ENCODE results near the gene PGBD1.

Gene PGBD1, protein sequence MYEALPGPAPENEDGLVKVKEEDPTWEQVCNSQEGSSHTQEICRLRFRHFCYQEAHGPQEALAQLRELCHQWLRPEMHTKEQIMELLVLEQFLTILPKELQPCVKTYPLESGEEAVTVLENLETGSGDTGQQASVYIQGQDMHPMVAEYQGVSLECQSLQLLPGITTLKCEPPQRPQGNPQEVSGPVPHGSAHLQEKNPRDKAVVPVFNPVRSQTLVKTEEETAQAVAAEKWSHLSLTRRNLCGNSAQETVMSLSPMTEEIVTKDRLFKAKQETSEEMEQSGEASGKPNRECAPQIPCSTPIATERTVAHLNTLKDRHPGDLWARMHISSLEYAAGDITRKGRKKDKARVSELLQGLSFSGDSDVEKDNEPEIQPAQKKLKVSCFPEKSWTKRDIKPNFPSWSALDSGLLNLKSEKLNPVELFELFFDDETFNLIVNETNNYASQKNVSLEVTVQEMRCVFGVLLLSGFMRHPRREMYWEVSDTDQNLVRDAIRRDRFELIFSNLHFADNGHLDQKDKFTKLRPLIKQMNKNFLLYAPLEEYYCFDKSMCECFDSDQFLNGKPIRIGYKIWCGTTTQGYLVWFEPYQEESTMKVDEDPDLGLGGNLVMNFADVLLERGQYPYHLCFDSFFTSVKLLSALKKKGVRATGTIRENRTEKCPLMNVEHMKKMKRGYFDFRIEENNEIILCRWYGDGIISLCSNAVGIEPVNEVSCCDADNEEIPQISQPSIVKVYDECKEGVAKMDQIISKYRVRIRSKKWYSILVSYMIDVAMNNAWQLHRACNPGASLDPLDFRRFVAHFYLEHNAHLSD

DNA sequence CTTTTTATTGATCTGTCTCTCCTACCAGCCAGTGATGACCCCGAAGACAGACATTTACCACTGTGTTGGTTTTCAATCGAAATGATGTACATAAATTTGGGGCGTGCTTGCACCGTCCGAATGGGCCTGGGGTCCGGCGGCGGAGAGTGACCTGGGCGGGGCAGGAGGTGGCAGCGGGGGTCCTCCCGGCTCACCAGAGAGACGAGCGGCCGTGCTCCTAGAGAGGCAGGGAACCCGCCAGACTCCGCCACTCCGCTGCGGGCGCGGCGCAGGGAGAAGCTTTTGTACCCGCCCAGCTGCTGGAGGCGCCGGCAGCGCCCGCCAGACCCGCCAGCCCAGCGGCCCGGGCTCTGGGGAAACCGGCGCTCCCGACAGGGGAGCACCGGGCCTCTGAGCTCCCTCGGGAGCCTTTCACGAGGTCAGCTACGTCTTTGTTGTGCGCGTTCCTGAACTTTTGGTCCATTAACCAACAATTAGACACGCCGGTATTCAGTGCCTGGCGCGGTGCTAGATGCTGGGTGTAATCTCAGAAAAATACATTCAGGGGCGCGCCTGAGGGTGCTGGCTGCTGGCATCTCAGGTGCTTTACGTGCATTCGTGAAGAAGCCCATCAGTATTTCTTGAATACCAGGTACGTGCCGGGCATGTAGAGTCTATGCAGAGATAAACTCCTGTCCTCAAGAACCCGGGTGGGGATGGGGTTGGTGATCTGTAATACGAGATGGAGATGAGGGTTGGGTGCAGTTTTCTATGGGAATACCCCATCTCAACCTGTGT lies at the start of gene PGBD1:
Gene PGBD1, plus strand, starts transcription at position 285 of the 777 bp plus-strand sequence. CDS start 2,242 bp downstream, outside the sequence.
- no peak for DNase-seq (ENCODE audit: low read depth, low spot score)

DNA sequence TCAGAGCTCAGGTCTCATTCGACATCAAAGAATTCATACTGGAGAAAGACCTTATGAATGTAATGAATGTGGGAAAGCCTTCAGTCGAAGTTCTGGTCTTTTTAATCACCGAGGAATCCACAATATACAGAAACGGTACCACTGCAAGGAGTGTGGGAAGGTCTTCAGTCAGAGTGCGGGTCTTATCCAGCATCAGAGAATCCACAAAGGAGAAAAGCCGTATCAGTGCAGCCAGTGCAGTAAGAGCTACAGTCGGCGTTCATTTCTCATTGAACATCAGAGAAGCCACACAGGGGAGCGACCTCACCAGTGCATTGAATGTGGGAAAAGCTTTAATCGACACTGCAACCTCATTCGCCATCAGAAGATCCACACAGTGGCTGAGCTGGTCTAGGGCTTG lies 48.6 kb upstream of the PGBD1 start:
- DNase-seq (ENCODE audit: low read depth, low spot score): no peak

DNA sequence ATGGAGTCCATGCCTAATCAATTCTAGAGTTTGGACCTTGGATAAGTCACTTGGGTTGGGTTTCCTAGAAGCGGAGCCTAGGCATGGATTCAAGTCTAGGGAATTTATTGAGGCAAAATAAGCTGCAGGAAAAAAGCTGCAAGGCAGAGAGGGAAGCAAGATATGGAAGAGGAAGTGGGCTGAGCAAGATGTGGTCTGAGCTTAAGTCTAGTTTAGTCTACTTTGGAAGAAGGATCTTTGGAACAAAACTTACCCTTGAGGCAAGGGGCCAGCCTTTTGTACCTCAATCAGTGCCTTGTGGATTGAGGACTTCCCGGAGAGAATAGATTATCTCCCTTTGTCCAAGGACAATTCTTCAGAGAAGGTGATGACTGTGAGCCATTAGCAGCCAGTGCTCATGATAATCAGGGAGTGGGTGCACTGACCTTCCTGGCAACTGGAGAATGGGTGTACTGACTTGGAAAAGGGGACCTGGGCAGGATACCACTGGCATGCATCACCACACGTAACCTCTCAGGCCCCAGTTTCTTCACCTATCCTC lies 45.4 kb upstream of the PGBD1 start:
- no peak for DNase-seq (ENCODE audit: low read depth, low spot score)

DNA sequence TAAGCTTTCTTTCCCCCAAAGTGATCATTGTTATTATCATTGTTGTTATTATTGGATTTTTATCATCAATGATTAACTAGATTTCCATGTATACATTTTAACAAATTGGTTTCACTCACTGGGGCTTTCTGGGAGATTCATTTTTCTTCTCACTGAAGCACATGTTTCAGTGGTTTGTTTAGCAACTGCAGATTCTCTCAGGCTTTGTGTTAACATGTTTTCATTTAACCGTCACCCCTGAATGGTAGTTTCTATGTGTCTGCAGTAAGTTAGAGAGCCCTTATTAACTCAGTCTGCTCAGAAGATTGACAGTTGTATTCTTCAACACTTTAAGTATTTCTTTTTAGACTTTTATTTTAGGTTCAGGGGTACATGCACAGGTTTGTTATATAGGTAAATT lies 41.7 kb upstream of the PGBD1 start:
- DNase-seq (ENCODE audit: low read depth, low spot score): no peak

DNA sequence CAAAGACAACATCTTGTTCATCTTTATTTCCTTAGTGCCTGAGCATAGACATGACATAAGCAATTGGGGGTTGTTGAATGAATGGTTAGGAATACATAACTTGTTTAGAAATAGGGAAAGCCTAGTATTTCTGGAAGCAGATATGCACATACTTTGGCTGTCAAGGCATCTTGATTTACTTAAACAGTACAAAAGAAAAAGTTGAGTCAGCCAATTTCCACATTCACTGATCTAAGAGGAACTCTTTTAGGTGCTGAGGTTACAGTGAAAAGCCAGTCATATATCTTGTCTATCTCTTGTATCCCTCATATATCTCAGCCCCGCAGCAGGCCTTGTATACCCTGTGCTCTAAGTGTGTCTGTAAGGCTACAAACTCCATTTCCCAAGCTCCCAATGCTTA lies 40.9 kb upstream of the PGBD1 start:
- DNase-seq (ENCODE audit: low read depth, low spot score): no peak

DNA sequence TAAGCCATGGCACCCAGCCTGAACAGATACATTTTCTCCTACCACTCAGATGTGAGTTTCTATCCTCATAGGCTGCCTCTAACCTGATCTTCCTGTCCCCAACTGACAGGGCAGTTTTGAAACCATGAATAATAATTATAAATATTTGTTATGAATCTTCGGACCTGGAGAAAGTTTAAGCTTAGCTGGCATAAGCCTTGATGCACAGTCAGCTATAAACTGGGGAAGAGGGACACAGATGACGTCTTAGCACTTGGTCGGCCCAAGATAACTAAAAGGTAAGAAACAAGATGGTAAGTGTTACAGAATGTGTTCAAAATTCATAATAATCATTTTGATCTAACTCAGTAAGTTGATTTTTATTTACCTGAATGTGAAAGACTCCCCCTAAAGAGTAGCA lies 37.4 kb upstream of the PGBD1 start:
- DNase-seq (ENCODE audit: low read depth, low spot score): no peak

DNA sequence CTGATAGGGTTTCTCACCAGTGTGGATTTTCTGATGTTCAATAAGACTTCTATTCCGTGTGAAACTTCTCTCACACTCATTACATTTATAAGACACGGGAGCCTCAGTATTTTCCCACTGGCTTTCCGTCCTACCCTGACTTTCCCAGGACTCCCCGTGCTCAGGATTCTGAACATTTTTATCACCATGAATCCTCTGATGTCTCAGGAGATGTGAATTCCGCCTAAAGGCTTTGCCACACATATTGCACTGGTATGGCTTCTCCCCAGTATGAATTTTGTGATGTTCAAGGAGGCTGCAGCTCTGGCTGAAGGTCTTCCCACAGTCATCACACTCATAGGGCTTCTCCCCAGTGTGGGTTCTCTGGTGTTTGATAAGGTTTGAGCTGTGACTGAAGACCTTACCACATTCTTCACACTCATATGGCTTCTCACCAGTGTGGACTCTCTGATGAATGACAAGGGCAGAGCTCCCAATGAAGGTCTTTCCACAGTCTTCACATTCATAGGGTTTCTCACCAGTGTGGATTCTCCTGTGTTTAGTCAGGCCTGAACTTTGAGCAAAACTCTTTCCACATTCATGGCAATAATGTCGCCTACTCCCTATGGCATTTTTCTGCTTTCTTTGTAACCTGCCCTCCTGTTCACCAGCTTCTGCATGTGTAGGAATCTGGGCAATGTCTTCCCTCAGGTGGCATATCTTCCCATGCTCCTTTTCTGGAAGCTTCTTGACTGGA lies 36.0 kb upstream of the PGBD1 start:
- DNase-seq (ENCODE audit: low read depth, low spot score): no peak

DNA sequence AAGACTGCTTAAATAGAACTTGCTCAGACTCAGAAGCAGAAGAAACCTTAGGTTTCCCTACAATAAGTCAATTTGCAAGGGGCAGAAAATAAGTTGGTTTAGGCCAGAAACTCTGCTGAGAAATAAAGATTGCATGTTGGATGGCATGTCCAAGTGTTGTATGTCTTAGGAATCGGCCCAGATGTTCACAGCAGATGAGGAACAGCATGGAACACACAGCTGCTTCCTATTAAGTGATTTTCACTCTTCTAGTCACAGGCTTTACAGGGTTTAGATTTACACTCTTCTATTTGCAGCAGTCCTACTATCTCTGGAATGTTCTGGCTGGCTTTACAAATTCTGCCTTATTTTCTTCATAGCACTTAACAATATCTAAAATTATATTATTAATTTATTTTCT lies 32.5 kb upstream of the PGBD1 start:
- no peak for DNase-seq (ENCODE audit: low read depth, low spot score)

DNA sequence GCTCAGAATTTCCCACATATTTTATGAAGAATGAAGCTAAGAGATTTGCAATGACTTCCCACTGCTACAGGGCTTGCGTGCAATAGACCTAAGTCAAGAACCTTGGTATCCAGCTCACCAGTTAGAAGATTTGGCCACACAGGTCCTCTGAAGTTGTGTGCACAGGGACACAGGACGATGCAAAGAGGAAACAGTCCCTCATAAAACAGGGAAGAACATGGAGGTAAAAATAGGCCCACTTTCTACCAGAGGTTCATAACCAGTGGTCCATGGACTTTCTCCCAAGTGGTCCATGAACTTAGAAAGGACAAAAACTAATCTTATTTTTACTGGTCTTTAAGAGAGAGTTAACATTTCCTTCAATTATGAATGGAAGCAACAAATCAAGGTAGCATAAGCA lies 30.6 kb upstream of the PGBD1 start:
- no peak for DNase-seq (ENCODE audit: low read depth, low spot score)

DNA sequence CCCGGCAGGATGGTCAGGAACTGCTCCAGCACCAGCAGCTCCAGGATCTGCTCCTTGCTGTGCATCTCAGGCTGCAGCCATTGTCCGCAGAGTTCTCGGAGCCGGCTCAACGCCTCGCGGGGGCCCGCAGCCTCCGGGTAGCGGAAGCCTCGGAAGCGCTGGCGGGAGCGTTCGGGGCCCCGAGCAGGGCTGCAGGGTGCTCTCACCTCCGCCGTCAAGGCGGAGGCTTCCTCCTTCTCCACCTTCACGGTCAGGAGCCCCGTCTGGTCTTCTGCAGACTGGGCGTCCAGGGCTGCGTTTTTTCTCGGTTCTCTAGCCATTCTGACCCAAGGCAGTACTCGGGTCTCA lies 29.7 kb upstream of the PGBD1 start:
- DNase-seq (ENCODE audit: low read depth, low spot score): no peak

DNA sequence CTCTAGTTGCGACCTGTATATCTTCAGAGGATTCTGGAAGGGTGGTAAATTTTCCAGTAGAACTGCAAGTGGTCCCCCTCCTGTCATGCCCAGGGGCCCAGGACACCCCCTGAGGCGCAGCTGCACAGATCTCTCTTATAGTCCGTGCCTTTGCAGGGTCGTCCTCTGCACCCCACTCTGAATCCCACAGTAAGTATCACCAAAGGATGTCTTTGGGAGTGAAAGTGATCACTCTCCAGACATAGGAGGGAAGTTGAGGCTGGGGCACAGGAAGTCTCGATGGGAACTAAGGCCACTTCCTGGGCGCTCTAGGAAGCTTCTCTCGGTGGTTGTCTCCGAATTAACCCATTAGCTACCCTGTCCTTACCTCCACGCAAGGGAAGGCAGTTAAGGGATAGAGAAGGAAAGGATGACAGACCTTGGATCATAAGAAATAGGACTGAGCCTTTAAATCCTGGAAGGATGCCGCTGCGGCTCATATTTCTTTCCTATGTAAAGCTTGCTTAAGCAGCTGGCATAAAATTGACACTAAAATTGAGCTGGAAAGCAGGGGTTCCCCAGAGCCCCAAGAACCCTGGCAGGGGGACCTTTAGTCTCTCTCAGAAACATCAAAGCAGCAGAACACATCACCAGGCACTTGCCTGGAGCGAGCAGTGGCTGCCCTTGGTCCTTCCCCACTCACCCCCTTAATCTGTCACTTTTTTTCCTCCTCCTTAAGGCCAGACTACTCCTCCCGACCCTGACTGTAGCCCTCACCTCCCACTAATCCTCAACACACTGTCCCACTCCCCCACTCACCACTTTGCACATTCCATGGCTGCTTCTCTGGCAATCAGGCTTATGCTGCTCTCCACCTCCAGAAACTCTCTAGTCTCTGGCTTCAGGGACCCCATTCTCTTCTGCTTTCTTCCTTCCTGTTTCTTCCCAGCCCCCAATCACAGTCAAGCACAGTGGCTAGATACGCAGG lies 29.1 kb upstream of the PGBD1 start, which contains the start of gene ZKSCAN4:
Gene ZKSCAN4, minus strand, starts transcription at position 261 of the 967 bp plus-strand sequence. CDS start 289 bp downstream, outside the sequence.
- peak; percentile 50 for DNase-seq (ENCODE audit: low read depth, low spot score)

DNA sequence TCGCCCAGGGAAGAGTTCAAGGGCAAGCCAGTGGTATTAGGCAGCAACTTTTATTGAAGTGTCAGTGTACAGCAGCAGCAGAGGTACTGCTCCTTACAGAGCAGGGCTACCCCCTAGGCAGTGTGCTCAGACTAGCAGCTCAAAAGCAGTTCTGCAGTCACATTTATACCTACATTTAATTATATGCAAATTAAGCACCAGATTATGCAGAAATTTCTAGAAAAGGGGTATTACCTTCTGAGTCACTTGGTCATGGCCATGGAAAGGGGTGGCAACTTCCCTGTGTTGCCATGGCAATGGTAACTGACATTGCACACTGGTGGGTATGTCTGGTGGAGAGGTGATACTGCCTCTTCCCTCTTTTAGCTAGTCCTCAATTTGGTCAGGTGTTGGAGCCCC lies 27.3 kb upstream of the PGBD1 start:
- no peak for DNase-seq (ENCODE audit: low read depth, low spot score)

DNA sequence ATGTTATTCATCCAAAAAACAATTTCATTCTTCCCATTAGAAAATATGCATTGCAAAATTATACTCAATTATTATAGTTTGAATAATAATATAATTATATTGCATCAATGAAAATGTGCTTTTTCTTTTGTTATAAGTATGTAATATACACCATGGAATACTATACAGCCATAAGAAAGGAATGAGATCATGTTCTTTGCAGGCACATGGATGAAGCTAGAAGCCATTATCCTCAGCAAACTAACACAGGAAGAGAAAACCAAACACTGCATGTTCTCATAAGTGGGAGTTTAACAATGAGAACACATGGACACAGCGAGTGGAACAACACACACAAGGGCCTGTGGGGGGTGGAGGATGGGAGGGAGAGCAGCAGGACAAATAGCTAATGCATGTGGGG lies 24.3 kb upstream of the PGBD1 start:
- DNase-seq (ENCODE audit: low read depth, low spot score): no peak

DNA sequence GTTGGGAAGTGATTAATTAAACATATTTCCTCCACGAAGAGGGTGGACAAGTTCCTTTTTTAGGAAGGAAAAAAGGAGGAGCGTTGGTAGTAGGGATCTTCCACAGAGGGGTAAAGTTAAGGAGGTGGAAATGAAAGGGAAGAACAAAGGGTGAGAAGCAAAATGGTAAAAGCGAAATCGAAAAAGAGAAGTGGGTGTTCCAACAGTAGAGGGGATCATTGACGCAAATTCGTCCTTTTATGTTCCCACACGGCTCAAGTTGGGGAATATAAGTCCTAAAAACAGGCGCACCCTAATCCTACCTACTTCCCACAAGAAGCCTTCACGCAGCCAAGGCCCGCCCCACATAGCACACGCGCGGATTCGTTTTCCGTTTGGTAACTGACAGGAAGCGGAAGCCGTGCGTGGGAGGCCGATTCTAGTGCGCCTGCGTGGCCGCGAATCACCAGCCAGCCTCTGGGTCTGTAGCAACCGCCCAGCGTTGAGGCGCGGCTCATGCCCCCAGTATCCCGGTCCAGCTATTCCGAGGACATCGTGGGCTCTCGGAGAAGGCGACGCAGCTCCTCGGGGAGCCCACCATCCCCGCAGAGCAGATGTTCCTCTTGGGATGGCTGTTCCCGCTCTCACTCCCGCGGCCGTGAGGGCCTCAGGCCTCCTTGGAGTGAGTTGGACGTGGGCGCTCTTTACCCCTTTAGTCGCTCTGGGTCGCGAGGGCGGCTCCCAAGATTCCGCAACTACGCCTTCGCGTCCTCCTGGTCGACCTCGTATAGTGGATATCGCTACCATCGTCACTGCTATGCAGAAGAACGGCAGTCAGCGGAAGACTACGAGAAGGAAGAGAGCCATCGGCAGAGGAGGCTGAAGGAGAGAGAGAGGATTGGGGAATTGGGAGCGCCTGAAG lies 22.2 kb upstream of the PGBD1 start, which contains the start of gene NKAPL:
Gene NKAPL, plus strand, starts transcription at position 421 of the 901 bp plus-strand sequence. Its CDS starts 75 bp downstream, at position 496.
- DNase-seq (ENCODE audit: low read depth, low spot score): no peak

DNA sequence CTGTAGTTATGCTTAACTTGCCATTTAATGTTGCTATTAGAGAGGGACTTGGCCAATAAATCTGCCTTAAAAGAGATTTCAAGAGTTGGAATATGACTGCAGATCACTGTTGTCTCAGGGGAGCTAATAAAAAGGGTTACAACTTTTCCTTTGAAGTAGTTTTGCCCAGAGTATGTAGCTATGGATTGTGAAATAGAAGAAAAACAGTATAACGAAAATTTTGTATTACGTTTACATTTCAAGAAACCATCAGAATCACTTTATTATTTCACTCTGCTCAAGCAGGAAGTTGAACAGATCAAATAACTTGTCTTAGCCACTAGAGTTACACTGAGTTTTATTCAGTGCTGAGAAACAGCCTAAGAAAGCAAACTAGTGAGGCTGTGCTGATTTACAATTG lies 17.4 kb upstream of the PGBD1 start:
- DNase-seq (ENCODE audit: low read depth, low spot score): no peak

DNA sequence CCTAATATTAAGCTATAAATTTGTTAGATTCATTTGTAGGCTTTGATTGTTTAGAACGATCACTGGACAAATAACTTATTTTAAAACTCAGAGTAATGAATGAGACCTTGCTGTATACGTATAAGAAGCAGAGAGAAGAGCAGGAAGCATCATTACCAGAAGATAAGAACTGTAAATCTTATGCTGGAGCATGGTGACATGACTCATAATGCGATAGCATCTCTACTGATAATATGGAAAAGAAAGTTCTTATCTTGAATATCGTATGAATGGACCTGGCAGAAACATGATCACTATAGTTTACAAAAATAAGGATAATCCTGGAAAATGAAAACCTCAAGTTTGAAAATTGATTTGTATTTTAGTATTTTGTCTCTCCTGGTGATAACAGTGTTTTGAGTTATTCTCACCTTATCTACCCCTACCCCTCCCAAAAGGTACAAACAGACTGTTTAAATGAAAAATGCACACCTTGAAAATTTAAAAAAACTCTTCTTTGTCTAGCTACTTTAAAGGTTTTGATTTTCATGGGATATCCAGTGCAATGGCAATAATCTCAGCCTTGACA lies 16.5 kb upstream of the PGBD1 start:
- no peak for DNase-seq (ENCODE audit: low read depth, low spot score)

DNA sequence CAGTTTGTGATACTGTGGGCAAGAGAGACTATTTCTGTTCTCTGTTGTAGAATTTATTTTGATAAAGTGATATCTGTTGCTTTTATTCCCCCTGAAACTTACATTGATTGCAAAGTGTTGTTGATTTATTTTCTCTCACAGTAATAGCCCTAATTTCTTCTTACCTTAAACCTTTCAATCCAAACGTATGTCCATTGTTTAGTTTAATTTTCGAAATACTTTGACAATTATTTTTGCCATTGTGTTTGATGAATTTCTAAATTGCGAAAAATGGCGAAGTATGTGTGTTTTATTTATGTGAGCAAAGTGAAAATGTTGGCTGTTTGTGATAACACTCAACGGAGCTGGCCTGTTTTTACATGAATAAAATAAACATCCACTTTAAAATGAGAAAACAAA lies 14.8 kb upstream of the PGBD1 start:
- DNase-seq (ENCODE audit: low read depth, low spot score): no peak

DNA sequence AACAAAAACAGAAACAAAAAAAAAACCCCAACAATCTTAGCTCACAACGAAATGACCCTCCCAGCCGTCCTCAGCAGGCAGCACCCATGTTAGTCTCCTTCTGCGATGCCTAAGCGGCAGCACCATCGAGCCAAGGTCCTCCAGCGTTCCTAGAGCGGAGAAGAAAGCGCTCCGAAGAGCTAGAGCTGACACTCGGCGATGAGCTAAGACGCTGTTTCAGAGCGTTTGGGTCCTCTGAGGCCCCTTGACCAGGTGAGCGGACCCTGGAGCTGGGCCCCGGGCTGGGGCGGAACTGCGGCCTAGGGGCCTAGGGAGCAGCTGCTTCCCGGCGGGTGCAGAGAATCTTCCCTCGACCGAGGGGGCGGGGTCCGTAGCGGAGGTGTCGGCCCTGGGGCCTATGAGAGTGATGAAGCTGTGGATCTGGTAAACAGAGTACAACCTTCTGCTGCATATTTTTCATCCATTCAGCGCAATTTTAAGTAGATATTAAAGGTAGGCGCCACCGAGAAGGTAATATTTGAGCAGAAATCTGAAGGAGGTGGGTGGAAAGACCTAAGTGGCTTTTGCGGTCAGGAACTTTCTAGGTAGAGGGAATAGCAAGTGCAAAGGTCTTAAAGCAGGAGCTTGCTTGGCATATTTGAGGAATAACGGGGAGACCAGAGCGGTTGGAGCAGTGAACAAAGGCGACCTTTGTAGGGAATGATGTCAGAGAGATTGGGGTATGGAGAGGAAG lies 14.2 kb upstream of the PGBD1 start, which contains the start of gene ZSCAN26:
Gene ZSCAN26, plus strand, starts transcription at position 182 of the 733 bp plus-strand sequence. CDS start 4,777 bp downstream, outside the sequence.
- DNase-seq (ENCODE audit: low read depth, low spot score): peak; percentile 67
